CD4-positive, alpha-beta T cell (primary cell): Measurements from ENCODE around the gene TGM3. TPM values are rescaled to one million over a fixed set of nuclear protein-coding genes. Genes with fewer than 3 reads are reported as not detected.

Source experiments
- ATAC-seq: fragments of 200-7000 bp; cut with Tn5 transposase; one replicate; pipeline ENCODE4 v1.10.0; 2022; ENCODE audit warnings: mild to moderate bottlenecking; ENCODE audit not compliant: poor library complexity
- CTCF ChIA-PET: fragments of 350-600 bp; sonication (Branson Sonifier 250); formaldehyde crosslinking; loops from one replicate; lab custom pipeline; 2021; ENCODE audit warnings: antibody characterized with exemption, inconsistent platforms; lab: Charles Lee
- POLR2A ChIA-PET: fragments of 350-600 bp; sonication (Branson Sonifier 250); formaldehyde crosslinking; loops from one replicate; lab custom pipeline; 2021; ENCODE audit warnings: antibody characterized with exemption, inconsistent platforms; lab: Charles Lee
- DNase-seq, 14 experiments: peaks; one replicate each; pipeline ENCODE4 v3.0.0-alpha.2; 2013 to 2020; ENCODE audit warnings: mixed read lengths in 2 of 14
- H3K27ac ChIP-seq, 2 donors: one replicate each; pipeline versions ENCODE4 v1.5.1 to v1.7.0; 2013; ENCODE audit warnings: low read length in 2 of 2, low read depth in 1 of 2, mild to moderate bottlenecking in 1 of 2
- H3K27me3 ChIP-seq, 2 experiments: 1 replicate in 1 of 2; 2 replicates in 1 of 2; pipeline versions ENCODE4 v1.6.1 to v1.7.0; 2013; ENCODE audit warnings: low read length in 2 of 2, control low read depth in 1 of 2, mild to moderate bottlenecking in 1 of 2, moderate library complexity in 1 of 2; ENCODE audit not compliant: insufficient read depth in 2 of 2, control insufficient read depth in 1 of 2
- H3K36me3 ChIP-seq: one replicate; pipeline ENCODE4 v1.6.1; 2013; ENCODE audit warnings: low read length, control low read depth; ENCODE audit not compliant: insufficient read depth
- H3K4me1 ChIP-seq: one replicate; pipeline ENCODE4 v1.6.1; 2013; ENCODE audit warnings: low read length, control low read depth; ENCODE audit not compliant: insufficient read depth
- H3K4me3 ChIP-seq: one replicate; pipeline ENCODE4 v1.5.1; 2013; ENCODE audit warnings: mild to moderate bottlenecking, low read length, moderate library complexity
- H3K9me3 ChIP-seq, 2 experiments: 1 replicate in 1 of 2; 2 replicates in 1 of 2; pipeline versions ENCODE4 v1.6.1 to v1.7.0; 2013; ENCODE audit warnings: low read length in 2 of 2, mild to moderate bottlenecking in 2 of 2, control low read depth in 1 of 2, moderate library complexity in 1 of 2; ENCODE audit not compliant: control insufficient read depth in 1 of 2, insufficient read depth in 1 of 2
- H3K27ac Mint-ChIP-seq: one replicate; pipeline ENCODE4 v1.8.0; 2020; ENCODE audit warnings: mixed read lengths
- H3K27me3 Mint-ChIP-seq: one replicate; pipeline ENCODE4 v1.8.0; 2021; ENCODE audit warnings: mixed read lengths
- H3K36me3 Mint-ChIP-seq: one replicate; pipeline ENCODE4 v1.8.0; 2021; ENCODE audit warnings: low read depth, mixed read lengths
- H3K4me1 Mint-ChIP-seq: one replicate; pipeline ENCODE4 v1.8.0; 2021; ENCODE audit warnings: low read depth, mixed read lengths
- H3K4me3 Mint-ChIP-seq: one replicate; pipeline ENCODE4 v1.8.0; 2020; ENCODE audit warnings: mild to moderate bottlenecking, mixed read lengths
- H3K9me3 Mint-ChIP-seq: one replicate; pipeline ENCODE4 v1.8.0; 2020; ENCODE audit warnings: mixed read lengths
- CTCF ChIP-seq: fragments of 200-600 bp; IDR thresholded peaks from one replicate; pipeline ENCODE4 v1.8.0; 2022; ENCODE audit warnings: antibody characterized with exemption, mild to moderate bottlenecking
- intact Hi-C, 2 experiments: fragments of 100-400 bp; cut with DNase I in 1 of 2; cut with micrococcal nuclease in 1 of 2; formaldehyde crosslinking; loops; one replicate each; pipeline versions ENCODE4 v1.15.1 to v1.9.0; 2023 to 2025; cut with DNase I, micrococcal nuclease
- total RNA-seq, 174 experiments: library from RNA in 2 of 174; stranded (reverse) in 2 of 174; gene quantifications; one replicate each; pipeline ENCODE4 v1.2.3 and lab custom pipeline; 2021 to 2026

The TGM3 gene
- total RNA-seq, 2 experiments from 2014 or later: not detected

GRCh38 chr20:2358006-2358405 lies 62.2 kb downstream of the TGM3 start:
- H3K4me3 ChIP-seq: no peak overlapping the region
- Mint-ChIP-seq H3K27ac (no peak overlapping the region), H3K9me3 (peaks cover 8% of the 10 kb centered on the region), H3K4me1 (no peaks in the 10 kb centered on the region), H3K4me3 (no peak overlapping the region), H3K36me3 (no peaks in the 10 kb centered on the region), H3K27me3 (peaks cover 23% of the 10 kb centered on the region)
- H3K36me3 ChIP-seq: no peaks in the 10 kb centered on the region
- H3K4me1 ChIP-seq: no peaks in the 10 kb centered on the region
- intact Hi-C loops: no loop called here
- no peak overlapping the region for H3K27ac ChIP-seq
- no peak for DNase-seq
- TF ChIP-seq CTCF: no peak
- ChIA-PET POLR2A (no interaction called here), CTCF (no interaction called here)
- peaks cover 0 to 5% of the 10 kb centered on the region in 2 experiments for H3K27me3 ChIP-seq
- peaks cover 0 to 18% of the 10 kb centered on the region in 2 experiments for H3K9me3 ChIP-seq
- no peak for ATAC-seq

GRCh38 chr20:2361035-2361593 lies 65.3 kb downstream of the TGM3 start:
- ChIA-PET CTCF (no interaction called here), POLR2A (no interaction called here)
- peaks cover 0 to 18% of the 10 kb centered on the region in 2 experiments for H3K9me3 ChIP-seq
- no peak overlapping the region for H3K27ac ChIP-seq
- peaks cover 8% of the 10 kb centered on the region for H3K9me3 Mint-ChIP-seq
- no peak for TF ChIP-seq CTCF
- no peaks in the 10 kb centered on the region for H3K36me3 Mint-ChIP-seq
- intact Hi-C loops: no loop called here
- ATAC-seq (no peak), DNase-seq (no peak)
- no peaks in the 10 kb centered on the region for H3K36me3 ChIP-seq
- no peaks in the 10 kb centered on the region for H3K4me1 Mint-ChIP-seq
- no peak overlapping the region for H3K4me3 ChIP-seq
- peaks cover 37% of the 10 kb centered on the region for H3K27me3 Mint-ChIP-seq
- peaks cover 4 to 5% of the 10 kb centered on the region in 2 experiments for H3K27me3 ChIP-seq
- H3K27ac Mint-ChIP-seq: no peak overlapping the region
- H3K4me3 Mint-ChIP-seq: no peak overlapping the region
- H3K4me1 ChIP-seq: no peaks in the 10 kb centered on the region

- Histone ChIP-seq H3K4me3 (no peak overlapping the region), H3K4me1 (no peaks in the 10 kb centered on the region), H3K27me3 (peaks cover 0 to 4% of the 10 kb centered on the region in 2 experiments), H3K27ac (no peak overlapping the region), H3K36me3 (no peaks in the 10 kb centered on the region), H3K9me3 (peaks cover 0 to 18% of the 10 kb centered on the region in 2 experiments)
- ATAC-seq (no peak), DNase-seq (no peak)
- intact Hi-C loops: no loop called here
- TF ChIP-seq CTCF: no peak
- Mint-ChIP-seq H3K27me3 (peaks cover 50% of the 10 kb centered on the region), H3K27ac (no peak overlapping the region), H3K36me3 (no peaks in the 10 kb centered on the region), H3K9me3 (peaks cover 8% of the 10 kb centered on the region), H3K4me3 (no peak overlapping the region), H3K4me1 (no peaks in the 10 kb centered on the region)
- POLR2A ChIA-PET: no interaction called here
- CTCF ChIA-PET: no interaction called here
Measured at GRCh38 chr20:2363187-2363586, 67.4 kb downstream of the TGM3 start.
